ENCODE data around the gene BPIFA2. TPM values are rescaled to one million over a fixed set of nuclear protein-coding genes. Genes with fewer than 3 reads are reported as not detected.
"Not testable (repeated sequence)": the region's sequence is repeated elsewhere in the genome, so short reads cannot be mapped to it uniquely, and the experiment has no call there.

BPIFA2 gene
- total and polyA plus RNA-seq, 8 donors = not detected

DNA sequence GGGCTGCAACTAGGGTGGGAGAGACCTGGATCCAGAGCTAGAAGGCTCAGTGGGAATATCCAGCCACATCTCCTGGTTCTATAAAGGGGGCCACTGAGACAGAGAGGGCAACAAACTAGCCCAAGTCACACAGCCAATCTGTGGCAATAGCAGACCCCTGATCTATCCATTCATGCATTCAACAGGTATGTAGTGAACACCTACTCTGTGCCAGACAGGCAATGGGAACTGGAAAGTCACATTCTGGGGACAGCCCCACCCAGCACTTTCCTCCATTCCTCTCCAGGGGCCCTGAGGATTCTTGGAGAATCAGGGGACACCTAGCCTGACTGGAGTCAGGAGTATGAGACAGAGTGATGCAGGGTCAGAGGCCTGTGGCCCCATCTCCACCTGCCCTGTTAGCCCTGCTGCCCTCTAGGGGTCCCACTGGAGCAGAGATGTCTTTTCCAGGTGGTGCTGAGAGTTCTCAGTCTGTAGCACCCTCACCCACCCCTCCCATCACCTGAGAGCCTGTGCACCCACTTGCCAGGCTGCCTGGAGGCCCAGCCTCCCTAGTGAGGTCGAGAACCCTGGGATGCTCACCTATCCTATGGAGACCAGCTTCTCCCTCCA lies 13.6 kb downstream of the BPIFA2 start:
- Histone ChIP-seq H3K36me3 (no peaks in the 10 kb centered on the region), H3K27me3 (no peaks in the 10 kb centered on the region), H3K4me3 (no peak overlapping the region), H3K27ac (no peak overlapping the region), H3K4me1 (no peaks in the 10 kb centered on the region), H3K9me3 (no peaks in the 10 kb centered on the region)
- ATAC-seq (no peak), DNase-seq (peak in 1 of 6 donors; percentile 29), FAIRE-seq (no peak)
- TF ChIP-seq, protein P1, sequence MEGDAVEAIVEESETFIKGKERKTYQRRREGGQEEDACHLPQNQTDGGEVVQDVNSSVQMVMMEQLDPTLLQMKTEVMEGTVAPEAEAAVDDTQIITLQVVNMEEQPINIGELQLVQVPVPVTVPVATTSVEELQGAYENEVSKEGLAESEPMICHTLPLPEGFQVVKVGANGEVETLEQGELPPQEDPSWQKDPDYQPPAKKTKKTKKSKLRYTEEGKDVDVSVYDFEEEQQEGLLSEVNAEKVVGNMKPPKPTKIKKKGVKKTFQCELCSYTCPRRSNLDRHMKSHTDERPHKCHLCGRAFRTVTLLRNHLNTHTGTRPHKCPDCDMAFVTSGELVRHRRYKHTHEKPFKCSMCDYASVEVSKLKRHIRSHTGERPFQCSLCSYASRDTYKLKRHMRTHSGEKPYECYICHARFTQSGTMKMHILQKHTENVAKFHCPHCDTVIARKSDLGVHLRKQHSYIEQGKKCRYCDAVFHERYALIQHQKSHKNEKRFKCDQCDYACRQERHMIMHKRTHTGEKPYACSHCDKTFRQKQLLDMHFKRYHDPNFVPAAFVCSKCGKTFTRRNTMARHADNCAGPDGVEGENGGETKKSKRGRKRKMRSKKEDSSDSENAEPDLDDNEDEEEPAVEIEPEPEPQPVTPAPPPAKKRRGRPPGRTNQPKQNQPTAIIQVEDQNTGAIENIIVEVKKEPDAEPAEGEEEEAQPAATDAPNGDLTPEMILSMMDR (IDR thresholded peaks at IDR 0.05) = no peak
- WGBS, 2 donors = 35 to 54% methylated on average over 1 of the region's 1 CpG
- intact Hi-C loops (cut with DNase I) = no loop called here

- Histone ChIP-seq H3K27me3 (no peaks in the 10 kb centered on the region), H3K36me3 (no peaks in the 10 kb centered on the region), H3K27ac (no peak overlapping the region), H3K4me1 (no peaks in the 10 kb centered on the region), H3K9me3 (no peaks in the 10 kb centered on the region), H3K4me3 (no peak overlapping the region)
- no peak for ATAC-seq
- peak in 1 of 6 donors; percentile 6 for DNase-seq
- TF ChIP-seq, protein P1 (IDR thresholded peaks at IDR 0.05) = no peak
- no peak for FAIRE-seq
- 57 to 65% methylated on average over 2 of the region's 2 CpGs for WGBS, 2 donors
- intact Hi-C loops (cut with DNase I) = no loop called here
Observed at GRCh38 chr20:33183312-33183711, 15.4 kb downstream of the BPIFA2 start.

DNA sequence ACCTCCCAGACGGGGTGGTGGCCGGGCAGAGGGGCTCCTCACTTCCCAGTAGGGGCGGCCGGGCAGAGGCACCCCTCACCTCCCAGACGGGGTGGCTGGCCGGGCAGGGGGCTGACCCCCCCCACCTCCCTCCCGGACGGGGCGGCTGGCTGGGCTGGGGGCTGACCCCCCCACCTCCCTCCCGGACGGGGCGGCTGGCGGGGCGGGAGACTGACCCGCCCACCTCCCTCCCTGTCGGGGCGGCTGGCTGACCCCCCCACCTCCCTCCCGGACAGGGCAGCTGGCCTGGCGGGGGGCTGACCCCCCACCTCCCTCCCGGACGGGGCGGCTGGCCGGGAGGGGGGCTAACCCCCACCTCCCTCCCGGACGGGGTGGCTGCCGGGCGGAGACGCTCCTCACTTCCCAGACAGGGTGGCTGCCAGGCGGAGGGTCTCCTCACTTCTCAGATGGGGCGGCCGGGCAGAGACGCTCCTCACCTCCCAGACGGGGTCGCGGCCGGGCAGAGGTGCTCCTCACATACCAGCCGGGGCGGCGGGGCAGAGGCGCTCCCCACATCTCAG lies 17.2 kb downstream of the BPIFA2 start:
- H3K9me3 ChIP-seq; FAIRE-seq; ATAC-seq; H3K4me3 ChIP-seq; H3K4me1 ChIP-seq; H3K27me3 ChIP-seq; intact Hi-C loops (cut with DNase I); H3K36me3 ChIP-seq; H3K27ac ChIP-seq: not testable (repeated sequence)
- WGBS, 2 donors = 88 to 93% methylated on average over 15 to 40 of the region's 40 CpGs
- DNase-seq = peak in 2 of 6 donors; percentile 39 to 50

- intact Hi-C loops (cut with DNase I) = no loop called here
- Histone ChIP-seq H3K27me3 (no peaks in the 10 kb centered on the region), H3K9me3 (no peaks in the 10 kb centered on the region), H3K4me3 (no peak overlapping the region), H3K27ac (no peak overlapping the region), H3K36me3 (no peaks in the 10 kb centered on the region), H3K4me1 (peaks cover 0 to 17% (median 16%) of the 10 kb centered on the region in 3 donors)
- FAIRE-seq (no peak), DNase-seq (no peak), ATAC-seq (no peak)
- 81 to 85% methylated on average over 4 of the region's 4 CpGs for WGBS, 2 donors
- TF ChIP-seq, protein P1 (IDR thresholded peaks at IDR 0.05) = no peak
Observed at GRCh38 chr20:33187491-33187890, 19.5 kb downstream of the BPIFA2 start.

- no peak for FAIRE-seq
- H3K4me1 ChIP-seq = peaks cover 0 to 18% (median 17%) of the 10 kb centered on the region in 3 donors
- H3K4me3 ChIP-seq = no peak overlapping the region
- intact Hi-C loops (cut with DNase I) = no loop called here
- H3K27me3 ChIP-seq = no peaks in the 10 kb centered on the region
- 87% methylated on average over 9 of the region's 9 CpGs for WGBS, 2 donors
- no peaks in the 10 kb centered on the region for H3K36me3 ChIP-seq
- no peaks in the 10 kb centered on the region for H3K9me3 ChIP-seq
- ATAC-seq = no peak
- H3K27ac ChIP-seq = no peak overlapping the region
- TF ChIP-seq, protein P1 (IDR thresholded peaks at IDR 0.05) = no peak
- no peak for DNase-seq
Observed at GRCh38 chr20:33188421-33188820, 20.5 kb downstream of the BPIFA2 start.
